Body of pancreas (tissue), 4 donors: Measurements from ENCODE around the gene USP24. TPM values are rescaled to one million over a fixed set of nuclear protein-coding genes. Genes with fewer than 3 reads are reported as not detected.

ENCODE experiments used
- ATAC-seq: fragments of 150-250 bp; one replicate; pipeline ENCODE4 v1.9.1; 2016
- DNase-seq, 4 donors: peaks; one replicate each; pipeline ENCODE4 v3.0.0-alpha.2; 2019
- H3K27ac ChIP-seq, 4 donors: fragments of 200-600 bp; sonication (generic); 1 replicate in 3 of 4; 2 replicates in 1 of 4; pipeline versions ENCODE4 v1.5.1 to v1.6.1; 2016 to 2019; ENCODE audit warnings: mild to moderate bottlenecking in 1 of 4, mixed read lengths in 1 of 4, moderate library complexity in 1 of 4
- H3K27me3 ChIP-seq, 2 donors: fragments of 200-600 bp; sonication (generic); one replicate each; pipeline ENCODE4 v1.6.0; 2016; ENCODE audit warnings: mild to moderate bottlenecking in 1 of 2
- H3K36me3 ChIP-seq, 2 donors: fragments of 200-600 bp; sonication (generic); replicated peaks in 1 of 2; 2 replicates each; pipeline ENCODE4 v1.5.1; 2016; ENCODE audit warnings: low read depth in 2 of 2; ENCODE audit not compliant: insufficient read depth in 1 of 2
- H3K4me1 ChIP-seq: fragments of 200-600 bp; sonication (generic); one replicate; pipeline ENCODE4 v1.6.0; 2016
- H3K4me3 ChIP-seq, 2 donors: fragments of 200-600 bp; sonication (generic); 1 replicate in 1 of 2; 2 replicates in 1 of 2; pipeline ENCODE4 v1.5.1; 2016 to 2019
- H3K9me3 ChIP-seq, 3 donors: fragments of 200-600 bp; sonication (generic); 1 replicate in 2 of 3; 2 replicates in 1 of 3; pipeline ENCODE4 v1.5.1; 2016
- POLR2A ChIP-seq, 3 donors: fragments of 450-650 bp; IDR thresholded peaks; one replicate each; pipeline ENCODE4 v1.6.1; 2016; ENCODE audit warnings: antibody characterized with exemption in 3 of 3, mild to moderate bottlenecking in 2 of 3
- WGBS, 2 donors: methylation state at CpG; one replicate each; pipeline ENCODE4 v1.1.5; 2017; 5-methylcytosine and 5-hydroxymethylcytosine counted together
- intact Hi-C: fragments of 100-400 bp; cut with DNase I; formaldehyde crosslinking; loops from one replicate; pipeline ENCODE4 v1.15.1; 2023
- total RNA-seq, 2 donors: library from RNA; depleted of rRNA; stranded (reverse); fragments of >200 nt; gene quantifications; one replicate each; pipeline ENCODE4 v1.1.0, GENCODE V29; 2016
- TF ChIP-seq, protein P1 (sequence below), 7 experiments: fragments of 450-650 bp in 4 of 7; fragments of 200-600 bp in 3 of 7; sonication (generic) in 3 of 7; IDR thresholded peaks; one replicate each; pipeline ENCODE4 v1.5.1; 2016 to 2019; ENCODE audit warnings: antibody characterized with exemption in 7 of 7

Gene USP24
- total RNA-seq, 2 donors from 2014 or later, result 28.3 to 68.6 TPM

GRCh38 chr1:55164906-55165305 lies 50.3 kb downstream of the USP24 start:
- WGBS, 2 donors, result 69 to 79% methylated on average over 2 of the region's 2 CpGs
- no peak overlapping the region for H3K4me3 ChIP-seq
- intact Hi-C loops, result no loop called here
- H3K27me3 ChIP-seq, result no peaks in the 10 kb centered on the region
- H3K36me3 ChIP-seq, result peaks cover under 1 to 9% of the 10 kb centered on the region in 2 donors
- ATAC-seq (no peak), DNase-seq (no peak)
- H3K9me3 ChIP-seq, result no peaks in the 10 kb centered on the region
- H3K27ac ChIP-seq, result no peak overlapping the region
- no peaks in the 10 kb centered on the region for H3K4me1 ChIP-seq
- TF ChIP-seq, protein P1, sequence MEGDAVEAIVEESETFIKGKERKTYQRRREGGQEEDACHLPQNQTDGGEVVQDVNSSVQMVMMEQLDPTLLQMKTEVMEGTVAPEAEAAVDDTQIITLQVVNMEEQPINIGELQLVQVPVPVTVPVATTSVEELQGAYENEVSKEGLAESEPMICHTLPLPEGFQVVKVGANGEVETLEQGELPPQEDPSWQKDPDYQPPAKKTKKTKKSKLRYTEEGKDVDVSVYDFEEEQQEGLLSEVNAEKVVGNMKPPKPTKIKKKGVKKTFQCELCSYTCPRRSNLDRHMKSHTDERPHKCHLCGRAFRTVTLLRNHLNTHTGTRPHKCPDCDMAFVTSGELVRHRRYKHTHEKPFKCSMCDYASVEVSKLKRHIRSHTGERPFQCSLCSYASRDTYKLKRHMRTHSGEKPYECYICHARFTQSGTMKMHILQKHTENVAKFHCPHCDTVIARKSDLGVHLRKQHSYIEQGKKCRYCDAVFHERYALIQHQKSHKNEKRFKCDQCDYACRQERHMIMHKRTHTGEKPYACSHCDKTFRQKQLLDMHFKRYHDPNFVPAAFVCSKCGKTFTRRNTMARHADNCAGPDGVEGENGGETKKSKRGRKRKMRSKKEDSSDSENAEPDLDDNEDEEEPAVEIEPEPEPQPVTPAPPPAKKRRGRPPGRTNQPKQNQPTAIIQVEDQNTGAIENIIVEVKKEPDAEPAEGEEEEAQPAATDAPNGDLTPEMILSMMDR (IDR thresholded peaks at IDR 0.05), result no peak
- no peak for TF ChIP-seq POLR2A (IDR thresholded peaks at IDR 0.05)

DNA sequence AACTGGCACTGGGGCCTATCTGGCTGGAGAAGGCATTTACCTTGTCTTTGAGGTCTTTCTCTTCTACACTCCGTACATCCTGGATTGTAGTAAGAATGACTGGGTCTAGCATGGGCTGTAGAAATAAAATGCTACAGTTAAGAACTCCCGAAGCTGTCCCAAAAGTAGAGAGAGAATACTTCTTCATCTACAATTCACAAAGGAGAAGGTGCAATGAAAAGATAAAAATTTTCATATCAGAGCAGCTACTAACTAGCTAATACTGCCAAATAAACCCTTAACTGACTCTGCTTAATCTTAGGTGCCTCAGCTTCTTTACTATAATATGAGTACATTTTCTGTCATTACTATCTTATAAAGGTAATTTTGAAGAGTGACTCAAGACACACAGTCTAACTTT lies 55.6 kb downstream of the USP24 start:
- intact Hi-C loops, result no loop called here
- TF ChIP-seq, protein P1 (IDR thresholded peaks at IDR 0.05), result no peak
- no peak for TF ChIP-seq POLR2A (IDR thresholded peaks at IDR 0.05)
- WGBS, 2 donors, result 92 to 95% methylated on average over 2 of the region's 2 CpGs
- DNase-seq (no peak), ATAC-seq (no peak)
- no peak overlapping the region for H3K27ac ChIP-seq
- peaks cover 0 to 13% of the 10 kb centered on the region in 2 donors for H3K36me3 ChIP-seq
- H3K4me1 ChIP-seq, result no peaks in the 10 kb centered on the region
- no peaks in the 10 kb centered on the region for H3K27me3 ChIP-seq
- H3K4me3 ChIP-seq, result no peak overlapping the region
- no peaks in the 10 kb centered on the region for H3K9me3 ChIP-seq

DNA sequence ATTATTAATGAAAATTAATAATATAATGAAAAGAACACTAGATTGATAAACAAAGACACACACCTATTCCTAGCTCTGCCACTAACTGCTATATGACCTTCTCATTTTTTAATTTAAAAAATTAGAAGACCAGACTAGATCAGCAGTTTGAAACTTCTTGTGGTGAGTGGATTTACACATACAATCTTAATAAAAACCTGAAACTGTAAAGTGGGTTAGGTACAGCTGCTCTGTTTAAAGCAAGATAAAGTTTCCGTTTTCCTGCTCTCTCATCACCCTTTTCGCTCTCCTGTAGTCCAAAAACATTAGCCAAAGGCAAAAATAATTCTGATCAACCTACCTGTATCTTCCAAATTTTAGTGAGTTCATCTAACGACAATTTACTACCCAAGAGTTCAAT lies 58.6 kb downstream of the USP24 start:
- Histone ChIP-seq H3K36me3 (peaks cover 0 to 22% of the 10 kb centered on the region in 2 donors), H3K27me3 (no peaks in the 10 kb centered on the region), H3K27ac (no peak overlapping the region), H3K9me3 (no peaks in the 10 kb centered on the region), H3K4me3 (no peak overlapping the region), H3K4me1 (no peaks in the 10 kb centered on the region)
- TF ChIP-seq POLR2A (IDR thresholded peaks at IDR 0.05), result no peak
- TF ChIP-seq, protein P1 (IDR thresholded peaks at IDR 0.05), result no peak
- ATAC-seq (no peak), DNase-seq (no peak)
- 96% methylated on average over 3 of the region's 3 CpGs for WGBS, 2 donors
- intact Hi-C loops, result no loop called here

DNA sequence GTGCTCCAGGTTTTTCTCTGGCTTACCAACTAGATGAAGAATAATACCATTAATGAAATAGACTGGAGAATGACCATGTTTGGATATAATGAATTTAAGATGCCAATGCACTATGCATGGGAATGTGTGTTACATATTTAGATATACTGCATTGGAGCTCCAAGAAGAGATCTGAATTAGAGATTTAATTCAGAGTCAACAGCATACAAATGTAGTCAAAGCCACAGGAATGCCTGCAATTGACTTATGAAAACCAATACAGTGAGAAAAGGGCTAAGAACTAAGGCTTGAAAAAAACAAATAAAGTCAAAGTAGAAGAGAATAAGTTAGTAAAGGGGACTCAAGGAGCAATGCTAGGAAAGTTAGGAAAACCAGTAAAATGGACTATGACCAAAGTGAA lies 59.1 kb downstream of the USP24 start:
- Histone ChIP-seq H3K4me3 (no peak overlapping the region), H3K4me1 (no peaks in the 10 kb centered on the region), H3K36me3 (peaks cover 0 to 22% of the 10 kb centered on the region in 2 donors), H3K9me3 (no peaks in the 10 kb centered on the region), H3K27ac (no peak overlapping the region), H3K27me3 (no peaks in the 10 kb centered on the region)
- intact Hi-C loops, result no loop called here
- DNase-seq, result no peak
- no peak for TF ChIP-seq POLR2A (IDR thresholded peaks at IDR 0.05)
- TF ChIP-seq, protein P1 (IDR thresholded peaks at IDR 0.05), result no peak
- no peak for ATAC-seq

DNA sequence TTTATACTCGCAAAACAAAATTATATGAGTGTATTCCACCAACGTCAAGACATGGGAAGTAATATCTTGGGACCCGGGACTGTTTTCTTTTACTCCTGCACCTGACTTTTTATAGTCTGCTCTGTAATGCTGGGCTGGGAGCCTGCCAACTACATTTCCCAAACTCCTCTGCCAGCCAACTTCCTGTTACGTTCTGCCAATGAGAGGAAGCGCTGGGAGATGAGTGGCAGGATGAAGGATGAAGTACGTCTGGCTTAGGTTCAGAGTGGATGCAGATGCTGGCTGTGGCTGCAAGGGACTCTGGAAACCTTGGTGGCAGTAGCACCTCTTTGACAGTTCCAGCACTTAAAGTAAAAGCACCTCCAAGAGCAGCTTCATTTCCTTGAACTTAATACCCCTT lies 59.6 kb downstream of the USP24 start:
- ATAC-seq, result no peak
- intact Hi-C loops, result no loop called here
- TF ChIP-seq, protein P1 (IDR thresholded peaks at IDR 0.05), result no peak
- TF ChIP-seq POLR2A (IDR thresholded peaks at IDR 0.05), result no peak
- 68 to 81% methylated on average over 6 of the region's 6 CpGs for WGBS, 2 donors
- no peak overlapping the region for H3K4me3 ChIP-seq
- H3K27ac ChIP-seq, result no peak overlapping the region
- no peaks in the 10 kb centered on the region for H3K4me1 ChIP-seq
- DNase-seq, result peak in 3 of 4 donors; percentile 20 to 28 (median 27)
- H3K27me3 ChIP-seq, result no peaks in the 10 kb centered on the region
- H3K9me3 ChIP-seq, result no peaks in the 10 kb centered on the region
- peaks cover 0 to 22% of the 10 kb centered on the region in 2 donors for H3K36me3 ChIP-seq
